Esophagus muscularis mucosa (tissue), 3 donors: ENCODE results near the gene TPO.

ENCODE experiments used
- CTCF ChIP-seq, 3 experiments: fragments of 200-600 bp in 2 of 3; fragments of 450-650 bp in 1 of 3; sonication (generic) in 2 of 3; IDR thresholded peaks; one replicate each; pipeline ENCODE4 v1.5.1; 2017 to 2019; ENCODE audit warnings: antibody characterized with exemption in 3 of 3, mild to moderate bottlenecking in 2 of 3, moderate library complexity in 1 of 3
- EP300 ChIP-seq: sonication (generic); formaldehyde crosslinking; IDR thresholded peaks from one replicate; pipeline ENCODE4 v1.6.1; 2017; ENCODE audit warnings: antibody characterized with exemption

GRCh38 chr2:1559589-1560175 is 146.4 kb downstream of the TPO start:
- no peak for TF ChIP-seq CTCF (IDR thresholded peaks at IDR 0.05)
- no peak for TF ChIP-seq EP300
